ENCODE measurements around the gene MED17.

- TF ChIP-seq GATA2 (IDR thresholded peaks at IDR 0.05; ENCODE audit: low read depth, low read length) (no peak), GATA3 (IDR thresholded peaks at IDR 0.05; ENCODE audit: low read depth, low read length) (no peak)
Measured at GRCh38 chr11:93753241-93753640, 30.8 kb upstream of the MED17 start.

Data from SH-SY5Y (cell line).